Caco-2 (cell line): ENCODE data around the gene ATG9A. TPM values are rescaled to one million over a fixed set of nuclear protein-coding genes. Genes with fewer than 3 reads are reported as not detected.

Source experiments
- BruUV-seq: library from RNA; stranded (reverse); fragments of 400-500 nt; replicated peaks from 2 replicates; lab custom pipeline; 2021; lab: Mats Ljungman, UMichigan
- CTCF ChIA-PET: fragments of 300-600 bp; sonication (Branson Sonifier 250); formaldehyde crosslinking; loops from one replicate; lab custom pipeline; 2022; ENCODE audit warnings: antibody characterized with exemption; lab: Charles Lee
- POLR2A ChIA-PET: fragments of 300-600 bp; sonication (Branson Sonifier 250); formaldehyde crosslinking; loops from one replicate; lab custom pipeline; 2022; ENCODE audit warnings: antibody characterized with exemption; lab: Charles Lee
- DNase-seq, 2 experiments: peaks; one replicate each; pipeline versions ENCODE4 v3.0.0 to v3.0.0-alpha.2; 2020 to 2022
- H3K27me3 ChIP-seq: replicated peaks from 2 replicates; pipeline ENCODE4 v1.6.0; 2011; ENCODE audit warnings: low read length; ENCODE audit not compliant: control insufficient read depth, insufficient read depth
- H3K36me3 ChIP-seq: 2 replicates; pipeline ENCODE4 v1.5.1; 2011; ENCODE audit warnings: low read length; ENCODE audit not compliant: control insufficient read depth, insufficient read depth
- H3K4me1 ChIP-seq: fragments of 250-450 bp; sonication (Bioruptor Pico); 2 replicates; pipeline ENCODE4 v1.5.1; 2020; ENCODE audit warnings: mild to moderate bottlenecking
- H3K4me3 ChIP-seq: 2 replicates; pipeline ENCODE4 v1.5.1; 2011; ENCODE audit warnings: low read depth, mild to moderate bottlenecking, control low read depth, low read length
- H3K9me3 ChIP-seq: fragments of 250-450 bp; sonication (Bioruptor Pico); 2 replicates; pipeline ENCODE4 v1.5.1; 2020; ENCODE audit warnings: mild to moderate bottlenecking, moderate library complexity
- H3K27ac Mint-ChIP-seq: one replicate; pipeline ENCODE4 v1.8.0; 2022; ENCODE audit warnings: mixed read lengths; ENCODE audit not compliant: unreplicated experiment
- H3K27me3 Mint-ChIP-seq: one replicate; pipeline ENCODE4 v1.8.0; 2022; ENCODE audit warnings: mixed read lengths; ENCODE audit not compliant: insufficient read depth, unreplicated experiment
- H3K36me3 Mint-ChIP-seq: one replicate; pipeline ENCODE4 v1.8.0; 2022; ENCODE audit warnings: mild to moderate bottlenecking, mixed read lengths; ENCODE audit not compliant: insufficient read depth, unreplicated experiment
- H3K4me1 Mint-ChIP-seq: one replicate; pipeline ENCODE4 v1.8.0; 2022; ENCODE audit warnings: low read depth, mixed read lengths; ENCODE audit not compliant: unreplicated experiment
- H3K4me3 Mint-ChIP-seq: one replicate; pipeline ENCODE4 v1.8.0; 2022; ENCODE audit warnings: mild to moderate bottlenecking, moderate library complexity, mixed read lengths; ENCODE audit not compliant: unreplicated experiment
- H3K9me3 Mint-ChIP-seq: one replicate; pipeline ENCODE4 v1.8.0; 2022; ENCODE audit warnings: mixed read lengths; ENCODE audit not compliant: unreplicated experiment
- intact Hi-C: fragments of 100-400 bp; cut with micrococcal nuclease; formaldehyde crosslinking; loops from one replicate; pipeline ENCODE4 v1.10.0; 2022; ENCODE audit not compliant: unreplicated experiment
- total RNA-seq: library from RNA; stranded (reverse); gene quantifications from 2 replicates; pipeline ENCODE4 v1.2.3, GENCODE V29; 2022
- TF ChIP-seq, protein P1 (sequence below), 2 experiments: fragments of 200-600 bp in 1 of 2; IDR thresholded peaks; 1 replicate in 1 of 2; 2 replicates in 1 of 2; pipeline versions ENCODE4 v1.5.1 to v1.8.0; 2011 to 2022; ENCODE audit warnings: antibody characterized with exemption in 1 of 2, control low read depth in 1 of 2, inconsistent platforms in 1 of 2, low read depth in 1 of 2, low read length in 1 of 2, mild to moderate bottlenecking in 1 of 2, moderate library complexity in 1 of 2; ENCODE audit not compliant: insufficient read depth in 1 of 2, severe bottlenecking in 1 of 2, unreplicated experiment in 1 of 2

ATG9A gene
- total RNA-seq, 1 experiment from 2014 or later, result 62.9 TPM

DNA sequence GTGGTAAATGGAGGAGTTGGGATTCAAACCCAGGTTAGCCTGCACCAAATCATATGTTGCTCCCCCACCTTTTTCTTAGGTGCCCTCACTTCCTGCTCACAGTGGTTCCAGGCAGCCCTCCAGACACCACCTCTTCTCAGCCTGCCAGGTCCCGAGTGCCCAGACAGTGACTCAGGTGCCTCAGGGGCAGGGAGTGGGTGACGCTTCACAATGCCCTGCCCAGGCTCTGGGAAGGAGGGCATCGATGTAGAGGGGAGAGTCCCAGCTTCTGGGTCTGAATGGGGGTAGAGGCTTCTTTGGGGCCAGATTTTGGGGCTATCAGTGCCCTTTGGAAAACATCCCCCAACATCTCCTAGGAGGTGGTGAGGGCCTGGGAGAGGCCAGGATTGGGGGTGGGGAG lies 44.5 kb upstream of the ATG9A start:
- BruUV-seq, result no TSS peak
- Histone ChIP-seq H3K9me3 (no peaks in the 10 kb centered on the region), H3K27me3 (no peaks in the 10 kb centered on the region), H3K4me1 (peaks cover 37% of the 10 kb centered on the region), H3K4me3 (no peak overlapping the region), H3K36me3 (no peaks in the 10 kb centered on the region)
- intact Hi-C loops, result no loop called here
- no peak overlapping the region for H3K4me3 Mint-ChIP-seq
- H3K36me3 Mint-ChIP-seq, result peaks cover 4% of the 10 kb centered on the region
- CTCF ChIA-PET, result interaction anchor here (0.6 to 1.6 kb wide), 8 partner anchors 20 to 200 kb away, joined by 3 to 29 read pairs (median 4); partner anchors contain the start of gene TUBA4A
- H3K27me3 Mint-ChIP-seq, result no peaks in the 10 kb centered on the region
- peak overlapping the region; percentile 82 for H3K27ac Mint-ChIP-seq
- POLR2A ChIA-PET, result interaction anchor here (0.6 to 1.7 kb wide), 4 partner anchors 13 to 56 kb away, joined by 3 to 7 read pairs (median 4); no protein-coding TSS in a partner anchor
- H3K4me1 Mint-ChIP-seq, result peaks cover 11% of the 10 kb centered on the region
- DNase-seq, result no peak
- H3K9me3 Mint-ChIP-seq, result no peaks in the 10 kb centered on the region
- TF ChIP-seq, protein P1, sequence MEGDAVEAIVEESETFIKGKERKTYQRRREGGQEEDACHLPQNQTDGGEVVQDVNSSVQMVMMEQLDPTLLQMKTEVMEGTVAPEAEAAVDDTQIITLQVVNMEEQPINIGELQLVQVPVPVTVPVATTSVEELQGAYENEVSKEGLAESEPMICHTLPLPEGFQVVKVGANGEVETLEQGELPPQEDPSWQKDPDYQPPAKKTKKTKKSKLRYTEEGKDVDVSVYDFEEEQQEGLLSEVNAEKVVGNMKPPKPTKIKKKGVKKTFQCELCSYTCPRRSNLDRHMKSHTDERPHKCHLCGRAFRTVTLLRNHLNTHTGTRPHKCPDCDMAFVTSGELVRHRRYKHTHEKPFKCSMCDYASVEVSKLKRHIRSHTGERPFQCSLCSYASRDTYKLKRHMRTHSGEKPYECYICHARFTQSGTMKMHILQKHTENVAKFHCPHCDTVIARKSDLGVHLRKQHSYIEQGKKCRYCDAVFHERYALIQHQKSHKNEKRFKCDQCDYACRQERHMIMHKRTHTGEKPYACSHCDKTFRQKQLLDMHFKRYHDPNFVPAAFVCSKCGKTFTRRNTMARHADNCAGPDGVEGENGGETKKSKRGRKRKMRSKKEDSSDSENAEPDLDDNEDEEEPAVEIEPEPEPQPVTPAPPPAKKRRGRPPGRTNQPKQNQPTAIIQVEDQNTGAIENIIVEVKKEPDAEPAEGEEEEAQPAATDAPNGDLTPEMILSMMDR (IDR thresholded peaks at IDR 0.05; ENCODE audit: insufficient read depth in 1 of 2, low read depth in 1 of 2, low read length in 1 of 2, severe bottlenecking in 1 of 2, unreplicated experiment in 1 of 2), result no peak

DNA sequence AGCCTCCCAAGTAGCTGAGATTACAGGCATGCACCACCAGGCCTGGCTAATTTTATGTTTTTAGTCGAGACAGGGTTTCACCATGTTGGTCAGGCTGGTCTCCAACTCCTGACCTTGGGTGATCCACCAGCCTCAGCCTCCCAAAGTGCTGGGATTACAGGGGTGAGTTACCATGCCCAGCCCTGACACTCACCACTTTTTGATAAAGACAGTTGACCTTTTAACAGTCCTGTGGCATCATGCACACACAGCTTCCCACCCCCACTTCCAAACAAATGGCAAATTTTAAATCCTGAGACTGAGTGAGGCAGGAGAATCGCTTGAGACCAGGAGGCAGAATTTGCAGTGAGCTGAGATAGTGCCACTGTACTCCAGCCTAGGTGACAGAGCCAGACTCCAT lies 43.6 kb upstream of the ATG9A start:
- no peaks in the 10 kb centered on the region for H3K9me3 ChIP-seq
- no peak overlapping the region for H3K4me3 Mint-ChIP-seq
- ChIA-PET CTCF (interaction anchor here (1.1 kb wide), 1 partner anchor 293 kb away, joined by 3 read pairs; no protein-coding TSS in a partner anchor), POLR2A (no interaction called here)
- TF ChIP-seq, protein P1 (IDR thresholded peaks at IDR 0.05; ENCODE audit: insufficient read depth in 1 of 2, low read depth in 1 of 2, low read length in 1 of 2, severe bottlenecking in 1 of 2, unreplicated experiment in 1 of 2), result no peak
- H3K4me3 ChIP-seq, result no peak overlapping the region
- no peaks in the 10 kb centered on the region for H3K27me3 Mint-ChIP-seq
- no peaks in the 10 kb centered on the region for H3K9me3 Mint-ChIP-seq
- H3K4me1 Mint-ChIP-seq, result peaks cover 8% of the 10 kb centered on the region
- BruUV-seq, result no TSS peak
- no peak for DNase-seq
- H3K36me3 Mint-ChIP-seq, result peaks cover 4% of the 10 kb centered on the region
- no peaks in the 10 kb centered on the region for H3K36me3 ChIP-seq
- intact Hi-C loops, result no loop called here
- no peak overlapping the region for H3K27ac Mint-ChIP-seq
- H3K4me1 ChIP-seq, result peaks cover 28% of the 10 kb centered on the region
- no peaks in the 10 kb centered on the region for H3K27me3 ChIP-seq

DNA sequence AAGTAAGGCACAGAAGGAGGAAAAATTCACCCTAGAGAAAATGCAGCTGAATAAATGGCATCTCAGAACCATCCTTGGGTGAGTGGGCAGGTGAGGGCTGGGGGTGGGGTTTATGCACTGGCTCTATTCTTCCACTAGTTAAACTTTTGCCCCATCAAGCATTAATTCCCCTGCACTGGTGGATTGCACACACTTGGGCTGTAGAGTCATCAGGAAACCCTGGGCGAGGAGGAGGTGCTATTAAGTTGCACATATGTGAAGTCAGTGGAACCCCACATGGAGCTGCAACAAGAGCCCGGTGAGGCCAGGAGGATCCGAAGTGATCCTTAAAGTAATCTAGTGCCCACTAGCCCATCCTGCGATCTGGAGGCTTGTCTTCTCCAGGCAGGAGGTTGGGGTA lies 42.9 kb upstream of the ATG9A start:
- no peak for DNase-seq
- no peaks in the 10 kb centered on the region for H3K9me3 ChIP-seq
- Mint-ChIP-seq H3K27me3 (no peaks in the 10 kb centered on the region), H3K4me1 (peaks cover 5% of the 10 kb centered on the region), H3K4me3 (no peak overlapping the region), H3K27ac (no peak overlapping the region), H3K9me3 (no peaks in the 10 kb centered on the region), H3K36me3 (peaks cover 4% of the 10 kb centered on the region)
- POLR2A ChIA-PET, result no interaction called here
- CTCF ChIA-PET, result interaction anchor here (1.1 kb wide), 1 partner anchor 293 kb away, joined by 3 read pairs; no protein-coding TSS in a partner anchor
- intact Hi-C loops, result no loop called here
- no TSS peak for BruUV-seq
- no peak overlapping the region for H3K4me3 ChIP-seq
- no peaks in the 10 kb centered on the region for H3K36me3 ChIP-seq
- TF ChIP-seq, protein P1 (IDR thresholded peaks at IDR 0.05; ENCODE audit: insufficient read depth in 1 of 2, low read depth in 1 of 2, low read length in 1 of 2, severe bottlenecking in 1 of 2, unreplicated experiment in 1 of 2), result no peak
- H3K4me1 ChIP-seq, result peaks cover 23% of the 10 kb centered on the region
- H3K27me3 ChIP-seq, result no peaks in the 10 kb centered on the region
